Activated naive CD4-positive, alpha-beta T cell treated with Interleukin-2 at 50 U/mL for 16 hours (primary cell): ENCODE results near the gene PRMT1.

Source experiments
- DNase-seq: peaks from one replicate; pipeline ENCODE4 v3.0.0-alpha.2; 2020

The PRMT1 gene

GRCh38 chr19:49672131-49672919, 4.7 kb upstream of the PRMT1 start:
- DNase-seq, result peak; percentile 82

DNA sequence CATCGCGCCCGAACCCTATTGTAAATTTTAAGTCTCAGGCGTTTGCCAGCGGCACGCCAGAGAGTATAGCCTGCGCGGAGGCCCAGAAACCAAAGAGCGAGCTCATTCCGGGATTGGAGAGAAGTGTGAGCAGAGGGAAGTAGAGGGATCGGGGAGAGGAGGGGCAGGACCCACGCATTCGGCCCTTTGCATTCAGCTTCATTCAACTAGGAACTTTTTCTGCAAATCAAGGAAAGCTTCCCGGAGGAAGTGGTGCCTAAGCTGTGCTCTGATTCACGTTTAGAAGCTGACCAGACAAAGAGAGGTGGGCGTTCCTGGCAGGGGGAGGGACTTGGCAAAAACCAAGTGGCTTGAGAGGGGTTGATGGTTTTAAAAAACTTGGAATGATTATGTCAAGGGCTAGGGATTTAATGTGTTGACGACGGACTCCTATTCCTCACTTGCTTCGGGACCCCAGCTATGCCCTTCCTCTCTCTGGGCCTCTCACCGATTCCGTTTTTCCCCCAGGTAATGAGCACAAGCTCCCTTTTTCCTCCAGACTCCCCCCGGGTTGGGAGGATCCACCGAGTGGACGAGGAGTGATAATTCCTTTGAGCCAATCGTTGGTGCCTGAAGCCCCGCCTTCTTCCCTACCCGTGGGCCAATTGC, 811 bp upstream of the PRMT1 start:
- DNase-seq, result no peak

DNA sequence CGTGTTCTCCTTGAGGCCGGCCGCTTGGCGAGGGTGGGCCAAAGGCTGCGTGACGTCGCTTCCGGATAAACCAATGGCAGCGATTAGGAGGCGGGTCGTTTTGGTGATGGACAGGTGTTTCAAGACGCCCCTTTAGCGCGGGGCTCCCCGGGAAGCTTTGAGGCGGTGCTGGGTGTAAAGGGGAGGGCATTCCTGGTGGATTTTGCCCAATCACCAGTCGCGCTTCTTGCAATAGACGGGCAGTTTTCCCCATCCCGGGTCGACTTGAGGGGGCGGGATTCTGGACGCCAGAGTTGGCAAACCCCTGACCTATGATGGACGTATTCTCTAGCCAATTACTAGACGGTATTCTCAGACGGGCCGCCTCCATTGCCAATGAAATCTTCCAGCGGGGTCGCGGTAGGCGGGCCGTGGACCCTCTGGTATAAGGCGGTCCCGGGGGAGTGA, 264 bp upstream of the PRMT1 start:
- DNase-seq, result peak; percentile 99

GRCh38 chr19:49677901-49678674, 1.0 kb downstream of the PRMT1 start:
- peak; percentile 85 for DNase-seq

DNA sequence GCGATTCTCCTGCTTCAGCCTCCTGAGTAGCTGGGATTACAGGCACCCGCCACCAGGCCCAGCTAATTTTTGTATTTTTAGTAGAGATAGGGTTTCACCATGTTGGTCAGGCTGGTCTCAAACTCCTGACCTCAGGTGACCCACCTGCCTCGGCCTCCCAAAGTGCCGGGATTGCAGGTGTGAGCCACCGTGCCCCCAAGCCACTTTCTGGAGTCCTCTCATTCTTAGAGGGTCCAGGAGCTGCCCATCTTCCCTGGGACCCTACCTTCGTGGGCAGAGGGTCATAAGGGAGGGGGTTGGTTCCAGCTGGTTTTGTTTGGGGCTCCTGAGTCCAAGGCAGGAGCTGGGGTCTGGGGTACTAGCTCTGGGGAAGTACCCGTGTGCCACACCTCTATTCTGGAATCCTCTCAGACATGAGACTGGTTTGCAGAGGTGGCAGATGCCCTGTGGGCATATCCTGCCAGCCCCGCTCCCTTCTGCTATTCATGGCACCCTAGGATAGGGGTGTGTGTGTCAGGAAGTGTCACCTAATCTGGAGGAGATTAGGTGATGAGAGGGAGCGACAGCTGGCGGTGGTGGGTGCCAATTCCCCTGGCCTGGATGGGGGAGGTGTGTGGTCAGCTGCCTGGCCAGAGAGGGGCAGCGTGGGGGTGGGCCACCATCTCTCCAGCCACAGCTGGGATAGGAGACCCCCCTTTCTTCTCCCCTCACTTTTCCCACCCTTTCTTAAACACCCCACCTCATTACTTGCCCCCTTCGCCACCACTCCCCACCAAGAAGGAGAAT, 2.1 kb downstream of the PRMT1 start:
- no peak for DNase-seq

GRCh38 chr19:49679771-49680413, 2.8 kb downstream of the PRMT1 start:
- DNase-seq, result no peak

DNA sequence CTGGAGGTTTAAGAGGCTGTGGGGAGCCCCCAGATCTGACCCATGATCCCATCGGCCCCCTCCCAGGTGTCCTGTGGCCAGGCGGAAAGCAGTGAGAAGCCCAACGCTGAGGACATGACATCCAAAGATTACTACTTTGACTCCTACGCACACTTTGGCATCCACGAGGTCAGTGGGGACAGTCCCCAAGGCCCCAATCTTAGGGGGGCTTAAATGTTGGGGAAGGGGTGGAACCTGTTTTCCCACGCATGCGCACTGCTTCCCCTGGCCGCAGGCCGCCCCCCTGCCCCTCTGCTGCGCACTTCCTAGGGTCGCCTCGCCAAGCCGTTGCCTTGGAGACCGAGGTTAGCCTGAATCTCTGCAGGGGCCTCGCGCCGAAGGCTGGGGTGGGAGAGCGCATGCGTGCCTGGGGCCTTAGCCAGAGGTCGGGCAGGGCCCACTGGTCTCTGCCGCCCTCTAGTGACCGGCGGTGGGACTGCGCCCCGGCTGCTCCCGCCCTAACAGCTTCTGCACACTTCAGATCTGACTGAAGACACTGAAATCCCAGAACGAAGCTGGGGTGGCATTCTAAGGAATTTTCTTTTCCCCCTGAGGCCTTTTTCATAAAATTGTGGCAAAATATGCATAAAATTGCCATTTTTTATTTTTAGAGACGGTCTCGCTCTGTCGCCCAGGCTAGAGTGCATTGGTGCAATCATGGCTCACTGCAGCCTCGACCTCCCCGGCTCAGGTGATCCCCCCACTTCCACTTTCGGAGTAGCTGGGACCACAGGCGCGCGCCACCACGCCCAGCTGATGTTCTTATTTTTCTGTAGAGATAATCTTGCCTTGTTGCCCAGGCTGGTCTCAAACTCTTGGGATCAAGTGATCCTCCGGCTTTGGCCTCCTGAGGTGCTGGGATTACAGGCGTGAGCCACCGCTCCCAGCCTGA, 3.6 kb downstream of the PRMT1 start:
- peak; percentile 96 for DNase-seq

- DNase-seq, result no peak
These were observed 4.8 kb downstream of the PRMT1 start for GRCh38 chr19:49681830-49682229.

GRCh38 chr19:49682274-49682673, 5.2 kb downstream of the PRMT1 start:
- DNase-seq, result no peak

DNA sequence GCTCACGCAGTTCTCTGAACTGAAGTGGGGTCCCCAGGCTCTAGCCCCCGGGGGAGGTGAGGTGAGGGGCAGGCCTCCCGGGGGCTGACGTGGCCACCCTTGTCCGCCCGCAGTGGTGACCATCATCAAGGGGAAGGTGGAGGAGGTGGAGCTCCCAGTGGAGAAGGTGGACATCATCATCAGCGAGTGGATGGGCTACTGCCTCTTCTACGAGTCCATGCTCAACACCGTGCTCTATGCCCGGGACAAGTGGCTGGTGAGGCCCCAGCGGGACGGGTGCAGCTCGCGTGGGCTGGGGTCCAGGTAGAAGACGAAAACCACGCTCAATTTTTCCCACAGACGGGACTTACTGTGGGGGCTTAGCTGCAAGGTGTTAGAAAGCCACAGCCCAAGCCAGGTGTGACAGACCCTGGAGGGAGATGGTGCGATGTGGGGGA, 6.8 kb downstream of the PRMT1 start:
- no peak for DNase-seq

DNA sequence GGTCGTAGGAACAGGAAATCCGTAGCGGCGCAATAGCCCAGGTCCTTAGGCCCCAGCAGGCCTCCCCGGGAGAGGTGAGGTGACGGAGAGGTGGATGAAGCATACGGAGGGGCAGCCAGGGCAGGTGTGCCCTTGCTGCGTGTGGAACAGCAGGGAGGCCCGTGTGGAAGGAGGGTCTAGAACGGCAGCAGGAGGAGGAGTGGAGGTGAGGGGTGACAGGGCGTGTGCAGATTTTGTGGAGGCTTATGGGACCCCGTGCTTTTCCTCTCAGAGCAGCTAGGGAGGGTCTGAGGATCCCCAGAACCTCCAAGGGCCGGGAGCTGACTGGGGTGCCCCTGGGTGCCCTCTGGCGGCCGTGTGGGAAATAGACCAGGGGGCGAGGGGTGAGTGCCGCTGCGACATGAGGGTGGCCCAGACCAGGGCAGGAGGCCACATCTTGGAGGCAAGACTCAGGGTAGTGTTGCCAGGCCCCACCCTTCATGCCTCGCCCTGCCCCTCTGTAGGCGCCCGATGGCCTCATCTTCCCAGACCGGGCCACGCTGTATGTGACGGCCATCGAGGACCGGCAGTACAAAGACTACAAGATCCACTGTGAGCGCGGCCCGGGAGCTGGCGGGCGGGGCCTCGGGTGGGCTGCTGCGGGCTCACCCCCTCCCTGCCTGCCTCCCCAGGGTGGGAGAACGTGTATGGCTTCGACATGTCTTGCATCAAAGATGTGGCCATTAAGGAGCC, 7.3 kb downstream of the PRMT1 start:
- peak; percentile 37 for DNase-seq

- DNase-seq, result no peak
These were observed 8.0 kb downstream of the PRMT1 start for GRCh38 chr19:49684983-49685553.

DNA sequence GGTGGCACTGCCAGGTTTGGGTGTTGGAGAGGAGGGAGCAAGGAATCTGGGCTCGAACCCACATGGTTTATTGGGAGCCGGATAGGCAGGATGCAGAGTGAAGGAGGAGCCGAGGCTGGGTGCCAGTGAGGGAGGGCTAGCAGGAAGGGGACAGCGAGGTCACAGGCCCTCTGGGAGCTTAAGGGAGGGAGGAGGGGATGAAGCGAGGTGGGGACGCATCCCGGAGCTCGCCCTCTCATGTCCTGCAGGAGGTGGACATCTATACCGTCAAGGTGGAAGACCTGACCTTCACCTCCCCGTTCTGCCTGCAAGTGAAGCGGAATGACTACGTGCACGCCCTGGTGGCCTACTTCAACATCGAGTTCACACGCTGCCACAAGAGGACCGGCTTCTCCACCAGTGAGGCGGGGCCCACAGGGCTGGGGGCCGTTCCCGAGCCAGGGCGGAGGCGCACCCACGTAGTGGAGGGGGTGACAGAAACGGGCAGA, 8.8 kb downstream of the PRMT1 start:
- DNase-seq, result no peak

GRCh38 chr19:49686503-49687088, 9.5 kb downstream of the PRMT1 start:
- DNase-seq, result no peak

GRCh38 chr19:49687150-49687549, 10.1 kb downstream of the PRMT1 start:
- no peak for DNase-seq

DNA sequence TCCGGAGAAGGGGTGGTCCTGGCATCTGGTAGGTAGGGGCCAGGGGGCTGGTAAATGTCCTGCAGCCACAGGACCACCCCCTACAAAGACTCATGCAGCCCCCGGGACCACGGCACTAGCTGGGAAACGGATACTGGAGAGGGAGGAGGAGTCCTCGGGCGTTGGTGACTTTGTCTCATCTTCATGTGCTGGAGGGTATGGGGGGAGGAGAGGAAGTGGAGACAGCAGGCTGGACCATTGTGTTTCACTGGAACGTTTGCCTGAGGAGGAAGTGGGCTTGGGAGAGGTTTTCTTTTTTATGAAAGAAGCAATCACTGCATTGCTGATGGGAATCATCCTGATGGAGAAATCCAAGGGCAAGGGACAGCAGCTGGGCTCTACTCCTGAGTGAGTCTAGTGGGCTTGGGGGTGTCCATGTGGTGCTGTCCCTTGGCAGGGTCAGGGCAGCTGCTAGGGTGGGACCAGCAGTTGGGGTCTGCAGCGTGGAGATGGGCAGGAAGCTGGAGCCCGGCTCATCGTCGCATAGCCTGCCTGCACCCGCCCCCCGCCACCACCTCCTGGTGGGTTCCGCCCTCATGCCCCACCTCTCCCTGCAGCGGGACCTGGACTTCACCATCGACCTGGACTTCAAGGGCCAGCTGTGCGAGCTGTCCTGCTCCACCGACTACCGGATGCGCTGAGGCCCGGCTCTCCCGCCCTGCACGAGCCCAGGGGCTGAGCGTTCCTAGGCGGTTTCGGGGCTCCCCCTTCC, 10.7 kb downstream of the PRMT1 start:
- DNase-seq, result no peak

- DNase-seq, result no peak
These were observed 11.6 kb downstream of the PRMT1 start for GRCh38 chr19:49688531-49689132.
